MCF 10A (cell line): ENCODE data around the gene RBFA. TPM values are rescaled to one million over a fixed set of nuclear protein-coding genes. Genes with fewer than 3 reads are reported as not detected.
A peak's percentile ranks its signal among the peaks of the same experiment; 100 is the strongest.

Experiments
- BruUV-seq: library from RNA; stranded (reverse); fragments of 400-500 nt; replicated peaks from 2 replicates; lab custom pipeline; 2021; lab: Mats Ljungman, UMichigan
- CTCF ChIA-PET: fragments of 300-600 bp; sonication (Branson Sonifier 250); formaldehyde crosslinking; extraction: SDS; loops from one replicate; lab custom pipeline; 2021; ENCODE audit warnings: antibody characterized with exemption, inconsistent platforms; lab: Yijun Ruan, JAX
- POLR2A ChIA-PET: fragments of 300-600, 350-650 bp; sonication (Branson Sonifier 250); formaldehyde crosslinking; extraction: SDS; loops from one replicate; lab custom pipeline; 2020; ENCODE audit warnings: antibody characterized with exemption, inconsistent platforms; lab: Yijun Ruan, JAX
- DNase-seq: peaks from one replicate; pipeline ENCODE4 v3.0.0-alpha.2; 2018; ENCODE audit not compliant: unreplicated experiment
- H3K27ac Mint-ChIP-seq: one replicate; pipeline ENCODE4 v1.8.0; 2022; ENCODE audit warnings: mild to moderate bottlenecking, low read depth, mixed read lengths; ENCODE audit not compliant: unreplicated experiment
- H3K27me3 Mint-ChIP-seq: one replicate; pipeline ENCODE4 v1.8.0; 2022; ENCODE audit warnings: mixed read lengths; ENCODE audit not compliant: insufficient read depth, unreplicated experiment
- H3K36me3 Mint-ChIP-seq: one replicate; pipeline ENCODE4 v1.8.0; 2022; ENCODE audit warnings: mild to moderate bottlenecking, moderate library complexity, mixed read lengths; ENCODE audit not compliant: insufficient read depth, unreplicated experiment
- H3K4me1 Mint-ChIP-seq: one replicate; pipeline ENCODE4 v1.8.0; 2022; ENCODE audit warnings: mixed read lengths; ENCODE audit not compliant: insufficient read depth, unreplicated experiment
- H3K4me3 Mint-ChIP-seq: one replicate; pipeline ENCODE4 v1.8.0; 2022; ENCODE audit warnings: mild to moderate bottlenecking, moderate library complexity, mixed read lengths; ENCODE audit not compliant: unreplicated experiment
- H3K9me3 Mint-ChIP-seq: one replicate; pipeline ENCODE4 v1.8.0; 2022; ENCODE audit warnings: mixed read lengths; ENCODE audit not compliant: unreplicated experiment
- intact Hi-C: fragments of 100-400 bp; cut with micrococcal nuclease; formaldehyde crosslinking; loops from 2 replicates; pipeline ENCODE4 v1.14.1; 2022
- total RNA-seq: library from RNA; stranded (reverse); gene quantifications from 2 replicates; pipeline ENCODE4 v1.2.3, GENCODE V29; 2022
- TF ChIP-seq, protein P1 (sequence below): fragments of 200-600 bp; IDR thresholded peaks from one replicate; pipeline ENCODE4 v1.8.0; 2022; ENCODE audit warnings: antibody characterized with exemption, mild to moderate bottlenecking; ENCODE audit not compliant: unreplicated experiment

RBFA gene
- total RNA-seq, 1 experiment from 2014 or later: 47.4 TPM

- no peak for DNase-seq
- H3K9me3 Mint-ChIP-seq: peaks cover 7% of the 10 kb centered on the region
- POLR2A ChIA-PET: interaction anchor here (0.7 to 1.6 kb wide), 4 partner anchors 13 to 32 kb away, joined by 3 read pairs; no protein-coding TSS in a partner anchor
- H3K4me1 Mint-ChIP-seq: peaks cover 6% of the 10 kb centered on the region
- H3K27ac Mint-ChIP-seq: no peak overlapping the region
- intact Hi-C loops: no loop called here
- no peak overlapping the region for H3K4me3 Mint-ChIP-seq
- TF ChIP-seq, protein P1, sequence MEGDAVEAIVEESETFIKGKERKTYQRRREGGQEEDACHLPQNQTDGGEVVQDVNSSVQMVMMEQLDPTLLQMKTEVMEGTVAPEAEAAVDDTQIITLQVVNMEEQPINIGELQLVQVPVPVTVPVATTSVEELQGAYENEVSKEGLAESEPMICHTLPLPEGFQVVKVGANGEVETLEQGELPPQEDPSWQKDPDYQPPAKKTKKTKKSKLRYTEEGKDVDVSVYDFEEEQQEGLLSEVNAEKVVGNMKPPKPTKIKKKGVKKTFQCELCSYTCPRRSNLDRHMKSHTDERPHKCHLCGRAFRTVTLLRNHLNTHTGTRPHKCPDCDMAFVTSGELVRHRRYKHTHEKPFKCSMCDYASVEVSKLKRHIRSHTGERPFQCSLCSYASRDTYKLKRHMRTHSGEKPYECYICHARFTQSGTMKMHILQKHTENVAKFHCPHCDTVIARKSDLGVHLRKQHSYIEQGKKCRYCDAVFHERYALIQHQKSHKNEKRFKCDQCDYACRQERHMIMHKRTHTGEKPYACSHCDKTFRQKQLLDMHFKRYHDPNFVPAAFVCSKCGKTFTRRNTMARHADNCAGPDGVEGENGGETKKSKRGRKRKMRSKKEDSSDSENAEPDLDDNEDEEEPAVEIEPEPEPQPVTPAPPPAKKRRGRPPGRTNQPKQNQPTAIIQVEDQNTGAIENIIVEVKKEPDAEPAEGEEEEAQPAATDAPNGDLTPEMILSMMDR: no peak
- no TSS peak for BruUV-seq
- CTCF ChIA-PET: no interaction called here
- H3K27me3 Mint-ChIP-seq: no peaks in the 10 kb centered on the region
- no peaks in the 10 kb centered on the region for H3K36me3 Mint-ChIP-seq
These were observed 29.5 kb upstream of the RBFA start for GRCh38 chr18:80004600-80005342.

GRCh38 chr18:80006724-80007123 is 27.5 kb upstream of the RBFA start:
- no peaks in the 10 kb centered on the region for H3K36me3 Mint-ChIP-seq
- BruUV-seq: no TSS peak
- no peaks in the 10 kb centered on the region for H3K9me3 Mint-ChIP-seq
- CTCF ChIA-PET: no interaction called here
- intact Hi-C loops: no loop called here
- peaks cover 19% of the 10 kb centered on the region for H3K4me1 Mint-ChIP-seq
- H3K27ac Mint-ChIP-seq: no peak overlapping the region
- no peak for DNase-seq
- TF ChIP-seq, protein P1: no peak
- H3K4me3 Mint-ChIP-seq: no peak overlapping the region
- no peaks in the 10 kb centered on the region for H3K27me3 Mint-ChIP-seq
- POLR2A ChIA-PET: no interaction called here

GRCh38 chr18:80009661-80010550 is 24.3 kb upstream of the RBFA start:
- TF ChIP-seq, protein P1: no peak
- Mint-ChIP-seq H3K9me3 (no peaks in the 10 kb centered on the region), H3K27me3 (no peaks in the 10 kb centered on the region), H3K4me1 (peaks cover 19% of the 10 kb centered on the region), H3K27ac (peak overlapping the region; percentile 72), H3K36me3 (no peaks in the 10 kb centered on the region), H3K4me3 (peak overlapping the region; percentile 53)
- ChIA-PET POLR2A (interaction anchor here (0.6 to 3.9 kb wide), 12 partner anchors 11 to 240 kb away, joined by 3 to 77 read pairs (median 4); partner anchors contain the start of genes RBFA and TXNL4A), CTCF (interaction anchor here (0.6 to 3.0 kb wide), 4 partner anchors 12 to 130 kb away, joined by 3 to 9 read pairs (median 6); partner anchors contain the start of gene RBFA)
- no TSS peak for BruUV-seq
- DNase-seq: peak; percentile 99
- intact Hi-C loops: loop anchor here (2.0 kb wide), 1 partner anchor 23 kb away; no protein-coding TSS in a partner anchor
